H1 (cell line): ENCODE measurements around the gene CACNA1D. TPM values are rescaled to one million over a fixed set of nuclear protein-coding genes. Genes with fewer than 3 reads are reported as not detected.

ENCODE experiments used
- CBX5 ChIP-seq: fragments of 300-800, 300-1000 bp; sonication (generic); IDR thresholded peaks from 2 replicates; pipeline ENCODE4 v1.7.1; 2016; ENCODE audit warnings: antibody characterized with exemption, low read length, low read depth
- TAF7 ChIP-seq: optimal IDR thresholded peaks from 2 replicates; pipeline ENCODE3; 2011; ENCODE audit warnings: low read depth, mild to moderate bottlenecking, inconsistent platforms, low read length, moderate library complexity, borderline replicate concordance
- polyA plus RNA-seq, 7 experiments: library from polyadenylated mRNA; depleted of rRNA in 3 of 7; stranded (reverse) in 5 of 7; unstranded in 2 of 7; fragments of >200 nt in 5 of 7; fragments of 200-250 nt in 2 of 7; gene quantifications; 1 replicate in 5 of 7; 2 replicates in 1 of 7; 4 replicates in 1 of 7; pipeline versions ENCODE4 v1.2.1 to v1.2.3, GENCODE V29; 2011 to 2013; ENCODE audit warnings: missing spikeins in 2 of 7, mixed read lengths in 2 of 7
- total RNA-seq: library from RNA; stranded (reverse); fragmentation: NEBNext Ultra II Directional; extraction: Animal tissue kit (Norgen Biotek cat#: 25700); gene quantifications from 2 replicates; pipeline ENCODE4 v1.2.1, GENCODE V29; 2021

Gene CACNA1D
- total and polyA plus RNA-seq, 2 of the 8 experiments (the other 6 are each of a cell fraction or from before 2014, with no cell fraction given): 2.0 to 2.9 TPM

DNA sequence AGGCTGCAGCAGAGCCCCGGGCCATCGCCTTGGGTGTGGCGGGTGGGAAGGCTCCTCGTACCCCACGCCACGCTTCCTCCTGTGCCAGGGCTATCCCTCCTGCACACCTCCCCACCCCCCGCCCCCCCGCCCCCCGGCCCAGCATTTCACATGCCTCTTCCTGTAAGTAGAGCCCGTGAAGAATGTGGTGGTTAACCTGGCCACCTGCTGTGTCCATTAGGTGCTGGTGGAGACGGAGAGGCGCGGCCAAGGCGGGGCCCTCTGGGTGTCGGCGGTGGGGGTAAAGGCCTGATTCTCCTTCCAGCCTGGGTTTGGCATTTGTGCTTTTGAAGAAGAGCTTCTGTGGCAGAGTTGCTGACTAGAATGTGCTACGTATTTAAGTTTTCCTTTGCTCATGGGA, 224.1 kb downstream of the CACNA1D start (continued):
- TF ChIP-seq TAF7 (no peak), CBX5 (no peak)
